H1 (cell line): ENCODE data around the gene MXD1. TPM values are rescaled to one million over a fixed set of nuclear protein-coding genes. Genes with fewer than 3 reads are reported as not detected.
"Not testable (repeated sequence)": the region's sequence is repeated elsewhere in the genome, so short reads cannot be mapped to it uniquely, and the experiment has no call there.

Source experiments
- CTCF ChIA-PET: fragments of 300-600 bp; sonication (Branson Sonifier 250); formaldehyde crosslinking; loops from one replicate; lab custom pipeline; 2021; ENCODE audit not compliant: partially characterized antibody; lab: Charles Lee
- POLR2A ChIA-PET: fragments of 300-600 bp; sonication (Branson Sonifier 250); formaldehyde crosslinking; loops from one replicate; lab custom pipeline; 2021; ENCODE audit warnings: inconsistent platforms; ENCODE audit not compliant: partially characterized antibody; lab: Charles Lee
- DNase-seq, 2 experiments: peaks; one replicate each; pipeline versions ENCODE4 v3.0.0 to v3.0.0-alpha.2; 2010 to 2022; ENCODE audit warnings: low spot score in 2 of 2, low read depth in 1 of 2, mixed read lengths in 1 of 2
- FAIRE-seq: peaks from 2 replicates; lab custom pipeline; 2011; peaks lifted over from hg19 to GRCh38; lab: Jason Lieb, UNC
- H2AFZ ChIP-seq: 2 replicates; pipeline ENCODE4 v1.8.1; 2012; ENCODE audit warnings: low read length, inconsistent platforms
- H2AK5ac ChIP-seq: 2 replicates; pipeline ENCODE4 v1.6.1; 2013; ENCODE audit warnings: low read depth, low read length
- H2BK120ac ChIP-seq: replicated peaks from 2 replicates; pipeline ENCODE3; 2013; ENCODE audit warnings: low read depth, low read length, inconsistent platforms
- H2BK12ac ChIP-seq: 2 replicates; pipeline ENCODE4 v1.6.1; 2013; ENCODE audit warnings: low read depth, low read length
- H2BK15ac ChIP-seq: 2 replicates; pipeline ENCODE4 v1.6.1; 2013; ENCODE audit warnings: low read length
- H2BK20ac ChIP-seq: 2 replicates; pipeline ENCODE4 v1.6.1; 2013; ENCODE audit warnings: low read length
- H2BK5ac ChIP-seq: 2 replicates; pipeline ENCODE4 v1.6.1; 2013; ENCODE audit warnings: low read depth, low read length
- H3K14ac ChIP-seq: 2 replicates; pipeline ENCODE4 v1.6.1; 2013; ENCODE audit warnings: inconsistent platforms; ENCODE audit not compliant: insufficient read length
- H3K18ac ChIP-seq: 2 replicates; pipeline ENCODE4 v1.6.1; 2013; ENCODE audit warnings: low read length; ENCODE audit errors: extremely low read depth
- H3K23ac ChIP-seq: 2 replicates; pipeline ENCODE4 v1.6.1; 2013; ENCODE audit warnings: inconsistent platforms; ENCODE audit not compliant: insufficient read length
- H3K23me2 ChIP-seq: 2 replicates; pipeline ENCODE4 v1.6.1; 2013; ENCODE audit warnings: low read depth, low read length
- H3K27ac ChIP-seq: 2 replicates; pipeline ENCODE4 v1.6.1; 2011; ENCODE audit warnings: low read depth, low read length, inconsistent platforms
- H3K27me3 ChIP-seq, 4 experiments: replicated peaks in 1 of 4; 1 replicate in 1 of 4; 2 replicates in 3 of 4; pipeline versions ENCODE4 v1.6.1 to v1.8.1; 2011 to 2013; ENCODE audit warnings: low read length in 3 of 4, mild to moderate bottlenecking in 3 of 4, inconsistent platforms in 2 of 4, mixed read lengths in 2 of 4, moderate library complexity in 1 of 4; ENCODE audit not compliant: control insufficient read depth in 3 of 4, insufficient read depth in 3 of 4; ENCODE audit errors: extremely low read depth in 1 of 4
- H3K36me3 ChIP-seq, 4 experiments: 2 replicates each; pipeline versions ENCODE4 v1.6.1 to v1.8.1; 2011 to 2013; ENCODE audit warnings: mild to moderate bottlenecking in 4 of 4, low read length in 3 of 4, moderate library complexity in 2 of 4, control low read depth in 1 of 4, inconsistent platforms in 1 of 4; ENCODE audit not compliant: insufficient read depth in 4 of 4, control insufficient read depth in 2 of 4
- H3K4ac ChIP-seq: replicated peaks from 2 replicates; pipeline ENCODE3; 2013; ENCODE audit warnings: low read length, low read depth, mixed read lengths, inconsistent platforms; ENCODE audit not compliant: insufficient read length
- H3K4me1 ChIP-seq, 4 experiments: replicated peaks in 1 of 4; 1 replicate in 1 of 4; 2 replicates in 3 of 4; pipeline versions ENCODE4 v1.6.1 to v1.8.1; 2011 to 2013; ENCODE audit warnings: low read length in 3 of 4, inconsistent platforms in 2 of 4, mixed read lengths in 1 of 4; ENCODE audit not compliant: insufficient read depth in 4 of 4, control insufficient read depth in 3 of 4
- H3K4me2 ChIP-seq, 2 experiments: 2 replicates each; pipeline versions ENCODE4 v1.6.1 to v1.8.1; 2011 to 2013; ENCODE audit warnings: low read depth in 2 of 2, low read length in 2 of 2, control low read depth in 1 of 2, inconsistent platforms in 1 of 2, mild to moderate bottlenecking in 1 of 2; ENCODE audit not compliant: insufficient read depth in 1 of 2
- H3K4me3 ChIP-seq, 4 experiments: fragments of 200-600, 300-600 bp in 1 of 4; sonication (generic), shearing (Covaris generic), sonication (Bioruptor Twin) in 1 of 4; 2 replicates each; pipeline versions ENCODE4 v1.5.1 to v1.8.1; 2011 to 2016; ENCODE audit warnings: low read length in 4 of 4, low read depth in 3 of 4, control low read depth in 2 of 4, inconsistent platforms in 2 of 4, mild to moderate bottlenecking in 2 of 4, mixed read lengths in 1 of 4, moderate library complexity in 1 of 4; ENCODE audit not compliant: insufficient read depth in 2 of 4; ENCODE audit errors: extremely low read depth in 1 of 4
- H3K56ac ChIP-seq: replicated peaks from 2 replicates; pipeline ENCODE3; 2013; ENCODE audit warnings: low read depth, mild to moderate bottlenecking, mixed read lengths, low read length, inconsistent platforms; ENCODE audit not compliant: insufficient read length
- H3K79me1 ChIP-seq: 2 replicates; pipeline ENCODE4 v1.6.1; 2013; ENCODE audit warnings: low read depth, low read length, control low read depth
- H3K79me2 ChIP-seq, 2 experiments: 2 replicates each; pipeline versions ENCODE4 v1.6.1 to v1.8.1; 2012 to 2013; ENCODE audit warnings: low read length in 2 of 2, mild to moderate bottlenecking in 2 of 2, inconsistent platforms in 1 of 2; ENCODE audit not compliant: insufficient read depth in 2 of 2, control insufficient read depth in 1 of 2
- H3K9ac ChIP-seq, 4 experiments: replicated peaks in 1 of 4; 1 replicate in 1 of 4; 2 replicates in 3 of 4; pipeline versions ENCODE4 v1.6.1 to v1.8.1; 2011 to 2013; ENCODE audit warnings: low read depth in 3 of 4, low read length in 3 of 4, control low read depth in 2 of 4, mild to moderate bottlenecking in 2 of 4, moderate library complexity in 2 of 4, inconsistent platforms in 1 of 4; ENCODE audit errors: extremely low read depth in 1 of 4
- H3K9me3 ChIP-seq, 2 experiments: 2 replicates each; pipeline versions ENCODE4 v1.6.1 to v1.8.1; 2012 to 2013; ENCODE audit warnings: mild to moderate bottlenecking in 2 of 2, moderate library complexity in 2 of 2, control low read depth in 1 of 2, inconsistent platforms in 1 of 2, low read depth in 1 of 2, low read length in 1 of 2, mixed read lengths in 1 of 2; ENCODE audit not compliant: insufficient read depth in 2 of 2
- H4K20me1 ChIP-seq, 2 experiments: replicated peaks in 1 of 2; 2 replicates each; pipeline versions ENCODE3 to v1.8.1; 2011 to 2013; ENCODE audit warnings: inconsistent platforms in 2 of 2, low read length in 2 of 2, mild to moderate bottlenecking in 1 of 2; ENCODE audit not compliant: insufficient read depth in 2 of 2, control insufficient read depth in 1 of 2
- H4K5ac ChIP-seq: 2 replicates; pipeline ENCODE4 v1.6.1; 2013; ENCODE audit warnings: low read length, low read depth, mixed read lengths, inconsistent platforms; ENCODE audit not compliant: insufficient read length
- H4K8ac ChIP-seq: 2 replicates; pipeline ENCODE4 v1.8.0; 2013; ENCODE audit warnings: mild to moderate bottlenecking, moderate library complexity, low read length, inconsistent platforms; ENCODE audit not compliant: insufficient read depth; ENCODE audit errors: extremely low read depth
- H4K91ac ChIP-seq: replicated peaks from 2 replicates; pipeline ENCODE3; 2013; ENCODE audit warnings: low read length, mixed read lengths, inconsistent platforms; ENCODE audit not compliant: insufficient read length
- BRCA1 ChIP-seq: IDR thresholded peaks from 2 replicates; pipeline ENCODE4 v1.6.1; 2012; ENCODE audit warnings: low read depth, low read length, improper control_type of control experiment
- CEBPB ChIP-seq: IDR thresholded peaks from 2 replicates; pipeline ENCODE4 v1.6.1; 2012; ENCODE audit warnings: low read depth, low read length
- EGR1 ChIP-seq: IDR thresholded peaks from 2 replicates; pipeline ENCODE4 v1.6.1; 2011; ENCODE audit warnings: low read depth, low read length, borderline replicate concordance
- SP2 ChIP-seq: IDR thresholded peaks from 2 replicates; pipeline ENCODE4 v1.6.1; 2012; ENCODE audit warnings: mild to moderate bottlenecking, low read length, inconsistent platforms
- WGBS, 2 experiments: shearing (Covaris generic) in 1 of 2; methylation state at CpG; one replicate each; pipeline versions ENCODE4 v1.1.6 to v1.1.7; 2013 to 2015; ENCODE audit warnings: low lambda C conversion rate in 2 of 2, mixed read lengths in 2 of 2, inconsistent platforms in 1 of 2, low coverage in 1 of 2, missing lambda C conversion rate in 1 of 2; ENCODE audit not compliant: insufficient replicate concordance in 2 of 2, insufficient coverage in 1 of 2, insufficient read length in 1 of 2; ENCODE audit errors: extremely low coverage in 1 of 2, missing lambda C conversion rate in 1 of 2; 5-methylcytosine and 5-hydroxymethylcytosine counted together
- polyA plus RNA-seq, 7 experiments: library from polyadenylated mRNA; depleted of rRNA in 3 of 7; stranded (reverse) in 5 of 7; unstranded in 2 of 7; fragments of >200 nt in 5 of 7; fragments of 200-250 nt in 2 of 7; gene quantifications; 1 replicate in 5 of 7; 2 replicates in 1 of 7; 4 replicates in 1 of 7; pipeline versions ENCODE4 v1.2.1 to v1.2.3, GENCODE V29; 2011 to 2013; ENCODE audit warnings: missing spikeins in 2 of 7, mixed read lengths in 2 of 7
- total RNA-seq: library from RNA; stranded (reverse); fragmentation: NEBNext Ultra II Directional; extraction: Animal tissue kit (Norgen Biotek cat#: 25700); gene quantifications from 2 replicates; pipeline ENCODE4 v1.2.1, GENCODE V29; 2021
- TF ChIP-seq, protein P1 (sequence below): IDR thresholded peaks from 2 replicates; pipeline ENCODE4 v1.6.1; 2012; ENCODE audit warnings: low read length, inconsistent platforms

The MXD1 gene
- total and polyA plus RNA-seq, 2 of the 8 experiments (the other 6 are each of a cell fraction or from before 2014, with no cell fraction given), result 1.6 to 2.6 TPM

GRCh38 chr2:69893684-69894551 lies 21.0 kb upstream of the MXD1 start, which contains the start of gene SNRNP27 (continued):
- TF ChIP-seq, protein P1, sequence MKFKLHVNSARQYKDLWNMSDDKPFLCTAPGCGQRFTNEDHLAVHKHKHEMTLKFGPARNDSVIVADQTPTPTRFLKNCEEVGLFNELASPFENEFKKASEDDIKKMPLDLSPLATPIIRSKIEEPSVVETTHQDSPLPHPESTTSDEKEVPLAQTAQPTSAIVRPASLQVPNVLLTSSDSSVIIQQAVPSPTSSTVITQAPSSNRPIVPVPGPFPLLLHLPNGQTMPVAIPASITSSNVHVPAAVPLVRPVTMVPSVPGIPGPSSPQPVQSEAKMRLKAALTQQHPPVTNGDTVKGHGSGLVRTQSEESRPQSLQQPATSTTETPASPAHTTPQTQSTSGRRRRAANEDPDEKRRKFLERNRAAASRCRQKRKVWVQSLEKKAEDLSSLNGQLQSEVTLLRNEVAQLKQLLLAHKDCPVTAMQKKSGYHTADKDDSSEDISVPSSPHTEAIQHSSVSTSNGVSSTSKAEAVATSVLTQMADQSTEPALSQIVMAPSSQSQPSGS, result peak; percentile 82; the same call in 1 of the 2 replicates
- TF ChIP-seq CEBPB (no peak), EGR1 (peak; percentile 66), SP2 (no peak), BRCA1 (no peak)

GRCh38 chr2:69894737-69895136 lies 20.2 kb upstream of the MXD1 start:
- H4K5ac ChIP-seq, H3K14ac ChIP-seq, H3K4me1 ChIP-seq, H3K4ac ChIP-seq, H4K91ac ChIP-seq, H3K27me3 ChIP-seq, FAIRE-seq, DNase-seq, H2AFZ ChIP-seq, H3K23ac ChIP-seq, H3K23me2 ChIP-seq, H2BK12ac ChIP-seq, H2BK15ac ChIP-seq, H2BK5ac ChIP-seq, H3K9me3 ChIP-seq, H2AK5ac ChIP-seq, H3K27ac ChIP-seq, H3K56ac ChIP-seq, H2BK120ac ChIP-seq, H4K20me1 ChIP-seq, H3K9ac ChIP-seq, H2BK20ac ChIP-seq, H3K18ac ChIP-seq, H3K79me1 ChIP-seq: not testable (repeated sequence)
- peaks cover 7 to 31% (median 17%) of the 10 kb centered on the region in 4 experiments; a peak in 7 of 8 replicates for H3K36me3 ChIP-seq
- peaks cover 0 to 18% of the 10 kb centered on the region in 2 experiments; a peak in 2 of 4 replicates for H3K79me2 ChIP-seq
- 89% methylated on average over 21 of the region's 23 CpGs; no CpG with 5 or more reads in 1 of the 2 experiments for WGBS, 2 experiments
- peak overlapping the region; percentile 71 for H4K8ac ChIP-seq
- CTCF ChIA-PET, result interaction anchor here (1.6 kb wide), 1 partner anchor 18 kb away, joined by 4 read pairs; no protein-coding TSS in a partner anchor
- POLR2A ChIA-PET, result interaction anchor here (1.1 to 3.0 kb wide), 6 partner anchors 13 to 252 kb away, joined by 3 to 21 read pairs (median 4); partner anchors contain the start of gene MXD1
- H3K4me2 ChIP-seq, result peak overlapping the region; percentile 59 to 73
- peak overlapping the region; percentile 88 to 94 (median 91); a peak in 6 of 8 replicates for H3K4me3 ChIP-seq
